Choroid plexus epithelial cell (primary cell): ENCODE data around the gene MTF2.
A peak's percentile ranks its signal among the peaks of the same experiment; 100 is the strongest.

ENCODE experiments used
- DNase-seq: peaks from one replicate; pipeline ENCODE4 v3.0.0-alpha.2; 2010; ENCODE audit warnings: low read depth
- H3K4me3 ChIP-seq: 2 replicates; pipeline ENCODE4 v1.5.1; 2011; ENCODE audit warnings: low read depth, mild to moderate bottlenecking, control low read depth, low read length, moderate library complexity
- TF ChIP-seq, protein P1 (sequence below): conservative IDR thresholded peaks from 2 replicates; pipeline ENCODE4 v1.5.1; 2011; ENCODE audit warnings: low read depth, mild to moderate bottlenecking, control low read depth, inconsistent platforms, low read length, moderate library complexity

The MTF2 gene

DNA sequence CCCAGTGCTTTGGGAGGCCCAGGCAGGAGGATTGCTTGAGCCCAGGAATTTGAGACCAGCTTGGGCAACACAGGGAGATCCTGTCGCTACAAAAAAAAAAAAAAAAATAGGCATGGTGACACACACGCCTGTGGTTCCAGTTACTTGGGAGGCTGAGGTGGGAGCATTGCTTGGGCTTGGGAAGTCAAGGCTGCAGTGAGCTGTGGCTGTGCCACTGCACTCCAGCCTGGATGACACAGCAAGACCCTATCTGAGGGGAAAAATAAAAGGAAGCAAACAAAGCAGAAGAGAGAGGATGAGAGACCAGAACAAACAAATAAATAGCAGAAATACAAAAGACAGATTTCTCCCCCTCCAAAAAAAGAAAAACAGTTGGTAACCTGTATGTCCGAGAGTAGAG, 34.0 kb downstream of the MTF2 start:
- no peak overlapping the region for H3K4me3 ChIP-seq
- DNase-seq: no peak
- TF ChIP-seq, protein P1, sequence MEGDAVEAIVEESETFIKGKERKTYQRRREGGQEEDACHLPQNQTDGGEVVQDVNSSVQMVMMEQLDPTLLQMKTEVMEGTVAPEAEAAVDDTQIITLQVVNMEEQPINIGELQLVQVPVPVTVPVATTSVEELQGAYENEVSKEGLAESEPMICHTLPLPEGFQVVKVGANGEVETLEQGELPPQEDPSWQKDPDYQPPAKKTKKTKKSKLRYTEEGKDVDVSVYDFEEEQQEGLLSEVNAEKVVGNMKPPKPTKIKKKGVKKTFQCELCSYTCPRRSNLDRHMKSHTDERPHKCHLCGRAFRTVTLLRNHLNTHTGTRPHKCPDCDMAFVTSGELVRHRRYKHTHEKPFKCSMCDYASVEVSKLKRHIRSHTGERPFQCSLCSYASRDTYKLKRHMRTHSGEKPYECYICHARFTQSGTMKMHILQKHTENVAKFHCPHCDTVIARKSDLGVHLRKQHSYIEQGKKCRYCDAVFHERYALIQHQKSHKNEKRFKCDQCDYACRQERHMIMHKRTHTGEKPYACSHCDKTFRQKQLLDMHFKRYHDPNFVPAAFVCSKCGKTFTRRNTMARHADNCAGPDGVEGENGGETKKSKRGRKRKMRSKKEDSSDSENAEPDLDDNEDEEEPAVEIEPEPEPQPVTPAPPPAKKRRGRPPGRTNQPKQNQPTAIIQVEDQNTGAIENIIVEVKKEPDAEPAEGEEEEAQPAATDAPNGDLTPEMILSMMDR: no peak

DNA sequence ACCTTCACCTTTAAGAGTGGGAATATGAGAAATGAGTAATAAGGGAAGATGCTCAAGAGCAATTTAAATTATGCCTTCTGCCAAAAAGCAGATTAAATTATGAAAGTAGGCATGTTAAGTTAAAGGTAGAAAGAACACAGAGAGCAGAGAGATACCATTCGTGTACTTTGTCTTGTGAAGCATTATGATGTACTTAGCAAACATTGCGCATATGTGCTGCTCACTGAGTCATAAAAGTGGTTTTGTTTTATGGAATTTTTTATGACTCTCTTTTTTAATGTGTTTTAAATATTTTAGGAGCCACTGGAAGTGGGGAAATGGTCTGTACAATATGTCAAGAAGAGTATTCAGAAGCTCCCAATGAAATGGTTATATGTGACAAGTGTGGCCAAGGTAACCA, 35.3 kb downstream of the MTF2 start:
- DNase-seq: no peak
- no peak overlapping the region for H3K4me3 ChIP-seq
- TF ChIP-seq, protein P1: no peak

DNA sequence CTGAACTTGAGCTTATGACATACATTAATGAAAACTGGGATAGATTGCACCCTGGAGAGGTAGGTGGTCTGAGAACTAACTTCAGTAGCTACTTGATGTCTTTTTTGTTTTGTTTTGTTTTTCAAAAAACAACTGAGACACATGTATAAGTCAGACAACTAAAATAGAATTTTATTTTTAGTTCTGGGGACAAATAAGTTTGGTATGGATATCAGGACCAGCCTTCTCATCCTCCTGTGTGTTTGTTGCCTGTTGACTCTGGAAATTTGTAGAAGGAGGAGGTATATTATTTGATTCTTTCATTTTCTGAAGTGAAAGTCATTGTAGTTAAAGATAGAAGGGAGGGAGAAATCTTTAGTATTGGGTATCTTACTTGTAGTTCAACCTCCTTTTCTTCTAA, 41.5 kb downstream of the MTF2 start:
- no peak for DNase-seq
- H3K4me3 ChIP-seq: no peak overlapping the region
- TF ChIP-seq, protein P1: no peak

DNA sequence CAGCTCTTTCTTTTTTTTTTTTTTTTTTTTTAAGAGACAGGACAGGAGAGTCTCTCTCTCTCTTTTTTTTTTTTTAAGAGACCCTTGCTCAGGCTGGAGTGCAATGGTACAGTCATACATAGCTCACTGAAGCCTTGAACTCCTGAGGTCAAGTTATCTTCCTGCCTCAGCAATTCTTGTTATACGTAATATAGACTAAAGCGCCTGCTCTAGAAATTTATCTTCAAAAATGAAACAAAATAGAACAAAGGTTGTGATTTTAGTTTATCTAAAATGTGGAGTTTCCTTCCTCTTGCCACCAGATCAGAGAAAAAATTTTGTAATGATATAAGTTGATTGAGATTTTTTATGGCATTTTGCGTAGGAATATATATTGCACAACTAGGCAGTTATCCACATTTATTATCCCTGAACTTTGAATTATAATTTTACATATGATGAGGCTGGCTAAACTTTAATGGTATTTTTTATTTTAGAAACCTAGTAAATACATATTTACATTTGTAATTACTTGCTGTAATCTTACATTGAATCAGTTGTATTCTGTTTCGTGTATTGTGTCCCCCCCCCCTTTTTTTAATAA, 44.2 kb downstream of the MTF2 start:
- H3K4me3 ChIP-seq: no peak overlapping the region
- TF ChIP-seq, protein P1: no peak

DNA sequence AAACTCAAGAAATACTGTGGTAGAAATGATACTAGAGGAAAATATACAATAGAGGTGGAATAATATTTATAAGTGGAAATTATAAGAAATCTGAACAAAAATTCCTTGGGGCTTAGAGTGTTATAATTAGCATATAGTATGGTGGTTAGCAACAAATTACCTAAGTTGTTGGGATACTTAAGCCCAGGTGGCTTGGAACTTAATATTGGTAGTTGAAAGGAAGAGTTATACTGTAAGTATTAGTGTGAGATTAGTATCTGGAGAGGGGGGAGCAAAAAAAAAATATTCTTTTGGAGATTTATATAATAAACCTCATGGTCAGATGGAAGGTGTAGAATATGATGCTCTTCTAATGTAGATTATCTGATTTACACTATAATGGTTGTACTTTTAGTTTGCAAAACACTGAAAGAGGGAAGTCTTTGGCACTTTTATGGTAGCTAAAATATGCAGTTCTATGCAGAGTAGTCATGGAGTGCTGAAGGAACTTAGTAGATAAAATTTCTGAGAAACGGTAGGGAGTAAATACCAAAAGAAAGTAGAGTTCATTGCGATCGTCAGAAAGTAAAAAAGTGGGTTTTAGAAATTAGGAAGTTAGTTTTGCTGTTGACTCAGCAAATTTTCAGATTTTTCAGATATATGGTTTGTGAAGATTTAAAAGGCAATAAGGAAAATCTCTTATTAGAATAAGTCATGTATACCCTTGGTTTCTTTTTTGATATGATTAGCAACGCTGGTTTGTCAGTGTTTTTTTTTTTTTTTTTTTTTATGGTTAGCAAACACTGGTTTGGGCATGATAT, 45.7 kb downstream of the MTF2 start:
- no peak overlapping the region for H3K4me3 ChIP-seq
- no peak for DNase-seq
- TF ChIP-seq, protein P1: no peak

More for the DNA sequence above, 44.2 kb downstream of the MTF2 start:
- DNase-seq: peak; percentile 71

DNA sequence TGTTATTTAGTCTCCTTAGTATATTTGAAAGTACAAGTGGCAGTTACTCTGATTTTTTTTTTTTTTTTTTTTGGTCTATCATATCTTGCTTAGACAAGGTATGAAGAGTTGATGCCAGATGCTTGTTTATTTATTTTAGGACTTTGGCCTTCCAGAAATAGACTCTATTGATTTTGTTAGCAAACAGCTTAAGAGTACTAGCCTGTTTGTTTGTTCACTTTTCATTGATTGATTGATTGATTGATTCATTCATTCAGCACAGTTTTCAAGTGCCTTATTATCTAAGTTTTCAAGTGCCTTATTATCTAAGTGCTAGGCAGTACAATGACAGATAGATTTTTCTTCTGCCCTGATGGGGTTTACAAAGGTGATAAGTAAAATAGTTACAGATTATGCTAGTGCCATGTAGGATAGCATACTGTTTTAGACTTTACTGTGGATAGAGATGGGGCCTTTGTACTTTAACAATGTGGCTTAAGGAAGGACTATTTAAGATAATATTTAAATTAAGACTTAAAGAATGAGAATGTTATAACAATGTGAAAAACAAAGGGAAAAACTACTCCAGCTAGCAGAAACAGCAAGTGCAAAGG, 50.5 kb downstream of the MTF2 start:
- TF ChIP-seq, protein P1: no peak

More for the DNA sequence above, 50.5 kb downstream of the MTF2 start:
- H3K4me3 ChIP-seq: no peak overlapping the region
- DNase-seq: no peak
